ENCODE measurements around the gene CMTM4. TPM values are rescaled to one million over a fixed set of nuclear protein-coding genes. Genes with fewer than 3 reads are reported as not detected.
A peak's percentile ranks its signal among the peaks of the same experiment; 100 is the strongest.

The CMTM4 gene
- total and polyA plus RNA-seq, 2 of the 4 experiments (the other 2 are of a cell fraction): 9.0 to 14.5 TPM

GRCh38 chr16:66676599-66676998, 19.9 kb downstream of the CMTM4 start:
- dilution Hi-C loops (cut with HindIII; ENCODE audit: low sequenced_read_pairs, unreplicated experiment): no loop called here
- Histone ChIP-seq H3K9me1 (ENCODE audit: insufficient read depth, low read length) (peaks cover 6% of the 10 kb centered on the region; the same call in 1 of the 2 replicates), H2BK5ac (ENCODE audit: low read depth, low read length, poor library complexity, severe bottlenecking) (no peak overlapping the region), H3K56ac (ENCODE audit: extremely low read depth, insufficient read depth, low read length) (no peak overlapping the region), H3K27ac (ENCODE audit: insufficient read depth, low read length) (no peak overlapping the region), H2BK20ac (ENCODE audit: low read depth, low read length) (no peak overlapping the region), H2AK9ac (replicated peaks; ENCODE audit: low read depth, low read length, poor library complexity) (no peak overlapping the region), H2AFZ (replicated peaks; ENCODE audit: low read length, poor library complexity) (no peak overlapping the region), H3K27me3 (ENCODE audit: control insufficient read depth, insufficient read depth, low read length) (no peaks in the 10 kb centered on the region), H3K14ac (replicated peaks; ENCODE audit: low read depth, low read length) (no peak overlapping the region), H3K4ac (ENCODE audit: low read depth, low read length) (no peak overlapping the region), H3K18ac (ENCODE audit: low read depth, low read length) (no peak overlapping the region), H3K36me3 (ENCODE audit: control insufficient read depth, insufficient read depth, low read length) (no peaks in the 10 kb centered on the region), H4K5ac (ENCODE audit: low read depth, low read length) (no peak overlapping the region), H3K79me1 (ENCODE audit: low read depth in 1 of 2, low read length in 2 of 2) (peaks cover 3 to 27% of the 10 kb centered on the region in 2 experiments; a peak in 3 of 4 replicates), H2BK120ac (ENCODE audit: low read depth, low read length) (no peak overlapping the region), H4K20me1 (ENCODE audit: insufficient read depth, low read length) (no peaks in the 10 kb centered on the region), H4K8ac (ENCODE audit: low read depth in 2 of 2, low read length in 2 of 2) (no peak overlapping the region), H2BK15ac (ENCODE audit: low read depth, low read length) (no peak overlapping the region), H3K9me3 (ENCODE audit: control insufficient read depth, insufficient read depth, low read length) (no peaks in the 10 kb centered on the region), H3K4me2 (ENCODE audit: low read depth, low read length) (no peak overlapping the region), H3K23ac (ENCODE audit: low read depth, low read length) (no peak overlapping the region), H3K4me1 (ENCODE audit: control insufficient read depth, insufficient read depth, low read length) (peaks cover 7% of the 10 kb centered on the region), H4K91ac (ENCODE audit: insufficient read depth, low read depth, low read length) (no peak overlapping the region), H2AK5ac (ENCODE audit: low read depth, low read length) (no peak overlapping the region), H3K9ac (ENCODE audit: low read depth, low read length) (no peak overlapping the region), H3K4me3 (ENCODE audit: insufficient read depth, low read depth, low read length) (no peak overlapping the region)
- in situ Hi-C loops (cut with MboI; ENCODE audit: low sequenced_read_pairs): no loop called here
- DNase-seq (peak; percentile 47), ATAC-seq (ENCODE audit: low read depth) (peak; percentile 62)
- CTCF ChIA-PET: no interaction called here
- POLR2A ChIA-PET (ENCODE audit: unreplicated experiment): no interaction called here
- intact Hi-C loops (cut with micrococcal nuclease): no loop called here
- TF ChIP-seq BHLHE40 (IDR thresholded peaks at IDR 0.05; ENCODE audit: low read depth, low read length) (no peak), MAFK (IDR thresholded peaks at IDR 0.05; ENCODE audit: low read depth, low read length) (no peak), ELK1 (IDR thresholded peaks at IDR 0.05; ENCODE audit: borderline replicate concordance, low read depth, low read length) (no peak), FOS (IDR thresholded peaks at IDR 0.05; ENCODE audit: low read depth, low read length) (no peak), NFE2L2 (IDR thresholded peaks at IDR 0.05; ENCODE audit: low read depth, low read length) (no peak), RFX5 (IDR thresholded peaks at IDR 0.05; ENCODE audit: low read depth, low read length) (no peak), POLR2A (IDR thresholded peaks at IDR 0.05; ENCODE audit: low read depth, low read length) (no peak), CEBPB (IDR thresholded peaks at IDR 0.05; ENCODE audit: low read depth, low read length) (no peak), MXI1 (IDR thresholded peaks at IDR 0.05; ENCODE audit: borderline replicate concordance, low read depth, low read length) (no peak), RCOR1 (IDR thresholded peaks at IDR 0.05; ENCODE audit: insufficient replicate concordance, low read length) (no peak), CHD1 (IDR thresholded peaks at IDR 0.05; ENCODE audit: low read depth, low read length) (no peak), USF2 (IDR thresholded peaks at IDR 0.05; ENCODE audit: low read depth, low read length) (no peak), CTCF (conservative IDR thresholded peaks at IDR 0.05; ENCODE audit: low read depth, low read length) (no peak), MAZ (IDR thresholded peaks at IDR 0.05; ENCODE audit: borderline replicate concordance, low read depth, low read length) (no peak), RAD21 (IDR thresholded peaks at IDR 0.05; ENCODE audit: low read length) (no peak), SMC3 (IDR thresholded peaks at IDR 0.05; ENCODE audit: low read depth, low read length) (no peak)
- BruUV-seq (replicated peaks): no TSS peak
- 60% methylated on average over 1 of the region's 3 CpGs; no CpG with 5 or more reads in 1 of the 2 experiments for WGBS, 2 experiments (ENCODE audit: extremely low coverage in 2 of 2, insufficient read length in 1 of 2)

All from IMR-90 (cell line).